HG03342 (cell line): ENCODE measurements around the gene APH1B.
"Not testable (repeated sequence)": the region's sequence is repeated elsewhere in the genome, so short reads cannot be mapped to it uniquely, and the experiment has no call there.

Experiments
- ATAC-seq: cut with Tn5 transposase; IDR thresholded peaks from one replicate; pipeline ENCODE4 v1.9.1; 2021; ENCODE audit warnings: mild to moderate bottlenecking, moderate library complexity; ENCODE audit not compliant: unreplicated experiment

Gene APH1B

DNA sequence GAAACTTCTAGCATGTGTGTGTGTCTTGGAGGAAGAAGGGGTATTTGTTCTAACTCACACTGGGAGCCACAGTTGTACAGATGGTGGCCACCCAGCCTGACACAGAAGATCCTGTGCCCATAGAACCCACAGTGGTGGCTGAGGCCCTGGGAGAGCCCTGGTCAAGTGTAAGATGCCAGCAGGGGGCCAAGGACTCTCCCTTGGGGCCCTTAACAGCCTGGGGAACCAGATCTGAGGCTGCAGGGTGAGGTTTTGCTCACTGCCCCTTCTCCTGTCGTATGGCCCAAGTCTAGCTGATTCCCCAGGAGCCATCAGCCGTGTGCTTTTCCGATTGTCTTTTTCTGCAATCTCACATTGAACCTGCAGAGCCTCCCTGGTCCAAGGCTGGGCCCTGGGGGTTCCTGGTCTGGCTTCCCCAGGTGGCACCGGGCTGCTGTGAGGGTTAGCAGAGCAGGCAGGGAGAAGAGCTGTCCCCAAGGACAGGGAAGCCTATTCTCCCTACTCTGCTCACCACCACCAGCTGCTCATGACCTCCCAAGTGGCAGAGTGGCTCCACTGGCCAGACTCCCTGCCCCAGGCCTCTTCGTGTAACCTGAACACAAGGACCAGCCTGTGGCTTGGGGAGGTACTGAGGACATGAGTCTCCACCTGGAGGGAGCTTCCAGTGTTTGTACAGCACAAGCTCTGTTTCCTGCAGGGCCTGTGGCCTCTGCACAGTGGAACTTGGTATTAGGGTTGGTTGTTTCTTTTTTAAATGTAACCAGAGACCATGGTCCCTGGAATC lies 52.4 kb downstream of the APH1B start:
- no peak for ATAC-seq

DNA sequence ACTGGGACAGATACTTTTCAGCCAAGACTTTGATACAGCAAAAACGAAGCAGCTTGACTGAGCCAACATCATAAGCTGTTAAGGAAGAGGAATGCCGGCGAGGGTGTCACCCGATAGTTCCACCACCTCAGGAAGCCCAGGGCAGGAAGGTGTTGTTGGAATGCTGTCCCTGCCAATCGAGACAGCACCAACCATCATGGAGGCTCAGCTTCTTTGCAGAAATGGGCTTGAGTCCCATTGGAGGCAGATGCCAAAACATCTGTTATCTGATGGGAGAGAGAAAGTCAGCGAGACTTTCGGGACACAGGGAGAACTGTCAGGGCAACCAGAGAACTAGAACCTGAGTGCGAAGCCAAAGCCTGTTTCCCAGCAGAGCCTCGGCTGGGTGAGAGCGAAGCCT lies 53.5 kb downstream of the APH1B start:
- ATAC-seq: no peak

DNA sequence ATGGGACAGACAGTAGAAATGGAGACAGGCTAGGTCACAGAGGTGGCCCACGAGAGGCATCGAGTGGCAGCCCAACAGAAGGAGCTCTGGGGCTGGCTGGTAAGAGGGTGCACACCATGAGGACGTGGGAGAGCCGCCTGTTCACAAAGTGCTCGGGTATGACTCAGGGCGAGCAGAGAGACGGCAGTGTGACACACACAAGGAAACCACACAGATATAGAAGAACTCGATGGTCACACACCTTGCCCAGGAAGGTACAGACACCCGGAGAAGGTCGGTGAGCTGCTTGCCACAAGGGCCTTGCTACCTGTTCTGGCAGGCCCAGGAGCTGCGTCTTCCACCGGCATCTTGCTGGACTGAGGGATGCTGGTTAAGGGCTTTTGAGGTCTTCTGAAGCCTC lies 54.1 kb downstream of the APH1B start:
- no peak for ATAC-seq

DNA sequence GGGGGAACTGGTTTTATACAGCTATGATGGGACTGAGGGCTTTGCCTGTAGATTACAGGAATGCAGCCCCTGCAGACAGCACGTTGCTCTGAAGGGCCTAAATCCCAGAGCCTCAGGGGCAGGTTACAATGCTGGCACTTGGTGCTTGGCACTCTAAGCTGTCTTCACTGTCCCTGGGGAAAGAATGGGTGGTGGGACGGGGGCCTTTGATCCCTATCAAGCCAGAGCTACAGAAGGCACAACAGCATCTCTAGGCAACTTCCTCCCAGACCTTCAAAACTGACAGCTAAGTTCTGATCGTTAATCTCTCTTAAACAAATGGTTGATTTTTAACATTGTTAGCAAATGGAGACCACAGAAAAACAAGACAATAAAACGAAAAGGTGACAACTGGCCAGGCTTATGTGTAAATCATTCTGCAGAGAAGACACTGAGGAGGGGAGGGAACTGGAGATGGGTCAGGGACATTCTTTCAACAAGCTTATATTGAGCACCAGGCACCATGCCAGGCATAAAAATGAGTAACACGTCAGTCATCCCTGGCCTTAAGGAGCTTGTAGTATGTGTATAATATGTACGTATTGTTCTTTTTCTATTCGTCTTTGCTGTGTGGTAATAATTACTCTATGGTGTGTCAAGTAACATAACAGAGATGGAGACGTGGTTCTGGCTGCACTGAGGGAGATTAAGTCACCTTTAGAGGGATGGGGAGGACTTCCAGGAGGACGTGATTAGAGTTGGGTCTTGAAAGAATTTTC lies 55.1 kb downstream of the APH1B start:
- ATAC-seq: no peak

DNA sequence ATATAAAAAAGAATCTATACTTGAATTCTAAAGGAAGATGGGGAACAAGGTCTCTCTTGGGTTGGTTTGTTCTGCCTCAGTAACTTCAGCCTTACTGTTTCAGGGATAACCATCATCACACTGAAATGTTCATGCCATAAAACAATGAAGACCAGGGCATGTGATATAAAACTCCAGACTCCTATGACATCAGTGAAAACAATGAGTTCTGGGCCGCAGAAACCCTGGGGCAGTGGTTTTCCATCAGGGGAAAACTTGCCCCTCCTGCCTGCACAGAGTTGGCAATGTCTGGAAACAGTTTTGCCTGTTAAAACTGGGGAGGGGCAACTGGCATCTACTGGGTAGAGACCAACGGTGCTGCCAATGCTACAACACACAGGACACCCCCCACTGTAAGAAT lies 57.4 kb downstream of the APH1B start:
- ATAC-seq: no peak

DNA sequence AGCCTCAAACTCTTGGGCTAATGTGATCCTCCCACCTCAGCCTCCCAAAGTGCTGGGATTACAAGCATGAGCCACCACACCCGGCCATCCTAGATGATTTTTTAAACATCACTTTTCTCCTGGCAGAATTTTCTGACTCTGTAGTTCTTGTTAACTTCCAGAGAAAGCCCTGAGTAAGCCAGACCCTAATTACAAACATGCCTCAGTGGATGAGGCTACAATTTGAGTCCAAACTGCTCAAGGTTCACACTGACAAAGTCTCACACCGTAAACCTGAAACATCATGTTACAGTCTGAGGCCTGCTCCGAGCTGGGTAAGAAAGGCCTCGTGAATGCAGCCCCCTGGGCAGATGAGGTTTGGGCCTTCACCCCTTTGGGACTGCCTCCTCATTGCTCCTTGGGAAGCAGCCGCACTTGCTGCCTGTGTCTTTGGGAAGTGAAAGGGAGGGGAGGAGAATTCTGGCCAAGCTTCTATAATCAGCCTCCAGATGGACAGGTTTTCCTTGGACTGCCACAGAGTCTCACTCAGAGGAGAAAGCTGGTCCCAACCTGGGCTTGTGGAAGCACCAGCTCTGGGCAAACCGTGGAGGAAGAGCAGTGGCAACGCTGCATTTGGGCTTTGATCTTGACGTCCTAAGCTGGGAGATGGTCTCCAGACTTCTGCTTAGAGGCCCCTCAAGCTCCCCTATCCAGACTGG lies 58.3 kb downstream of the APH1B start:
- no peak for ATAC-seq

DNA sequence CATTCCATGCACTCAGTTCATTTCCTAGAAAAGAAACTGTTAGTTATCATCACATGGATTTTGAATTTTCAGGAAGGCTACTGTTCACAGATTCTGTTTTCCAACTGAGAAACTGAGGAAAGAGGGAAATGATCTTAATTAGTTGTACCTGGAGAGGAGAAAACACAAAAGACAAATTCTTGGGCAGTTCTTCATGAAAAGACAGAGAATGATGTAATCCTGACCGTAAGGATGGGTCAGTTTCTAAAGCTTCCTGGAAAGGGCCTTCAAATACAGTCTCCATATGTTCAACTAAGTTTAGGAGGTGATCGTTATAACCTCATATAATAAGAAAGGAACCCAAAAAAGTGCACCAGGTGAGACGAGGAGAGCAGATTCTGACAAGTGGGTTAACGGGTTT lies 59.6 kb downstream of the APH1B start:
- no peak for ATAC-seq

DNA sequence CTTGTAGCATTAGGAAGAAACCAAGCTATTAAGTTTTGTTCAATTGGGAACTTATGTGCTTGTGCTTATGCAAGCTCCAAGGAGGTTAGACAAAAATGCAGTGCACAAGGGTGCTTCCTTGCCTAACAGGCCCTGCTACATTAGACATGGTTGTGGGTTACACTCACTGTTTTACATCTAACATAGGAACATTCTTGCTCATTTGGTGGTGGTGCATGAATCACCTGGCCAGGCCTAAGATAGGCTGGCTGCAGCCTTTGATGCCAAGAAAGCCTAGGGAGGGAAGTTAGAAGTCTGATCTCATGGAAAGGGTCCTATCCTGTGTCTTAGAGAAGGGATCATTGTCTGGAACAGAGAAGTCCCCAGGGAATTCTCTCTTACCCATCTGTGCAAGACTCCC lies 60.8 kb downstream of the APH1B start:
- no peak for ATAC-seq

DNA sequence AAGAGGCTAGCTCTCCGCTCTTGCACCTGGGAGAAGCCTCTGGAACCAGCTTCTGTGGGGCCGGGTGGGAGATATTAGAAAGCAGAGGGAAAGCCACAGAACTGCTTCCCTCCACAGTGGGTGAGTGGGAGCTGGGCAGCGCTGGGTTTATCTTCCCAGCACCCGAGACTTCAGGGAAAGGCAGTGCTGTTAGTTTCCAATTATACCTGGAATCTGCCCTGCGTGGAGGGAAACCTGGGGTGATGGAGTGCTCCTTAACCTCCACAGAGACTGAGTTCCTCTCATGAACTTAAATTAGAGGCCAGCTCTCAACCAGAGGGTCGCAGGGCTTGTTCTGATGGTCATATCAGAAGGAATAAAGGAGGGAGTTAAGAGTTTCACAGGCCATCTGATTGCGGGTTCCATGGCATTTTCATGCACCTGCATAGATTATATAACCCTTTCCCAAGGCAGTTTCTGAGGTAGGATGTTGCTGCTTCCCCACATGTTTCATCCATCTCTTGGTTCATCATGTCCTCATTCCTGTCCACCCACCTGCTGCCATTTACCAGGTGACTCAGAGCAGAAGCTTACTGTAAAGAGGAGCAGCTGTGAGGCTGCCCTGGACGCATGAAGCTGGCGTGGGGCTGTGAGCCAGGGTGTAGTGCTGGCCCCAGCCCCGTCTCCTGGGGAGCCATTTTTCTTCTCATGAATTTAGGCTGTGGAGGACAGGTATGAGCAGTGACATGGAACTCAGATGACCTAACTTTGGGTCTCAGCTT lies 61.8 kb downstream of the APH1B start:
- ATAC-seq: no peak

DNA sequence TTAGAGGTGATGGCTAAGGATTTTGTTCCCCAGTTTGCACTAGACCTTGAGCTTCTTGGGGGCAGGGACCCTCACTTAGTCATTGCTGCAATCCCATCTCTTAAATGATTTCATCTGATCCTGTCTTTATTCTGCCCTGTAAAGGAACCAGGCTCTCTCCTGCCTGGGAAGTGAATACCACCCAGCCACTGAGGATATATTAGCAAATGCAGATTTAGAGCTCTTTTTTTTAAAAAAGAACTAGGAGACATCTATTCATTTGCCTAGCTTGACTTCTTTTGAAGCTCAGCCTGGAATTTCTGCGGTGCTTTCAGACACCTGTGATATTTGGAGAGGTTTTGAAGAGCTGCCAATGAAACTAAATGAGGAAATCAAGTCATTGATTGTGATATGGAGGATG lies 62.4 kb downstream of the APH1B start:
- no peak for ATAC-seq

DNA sequence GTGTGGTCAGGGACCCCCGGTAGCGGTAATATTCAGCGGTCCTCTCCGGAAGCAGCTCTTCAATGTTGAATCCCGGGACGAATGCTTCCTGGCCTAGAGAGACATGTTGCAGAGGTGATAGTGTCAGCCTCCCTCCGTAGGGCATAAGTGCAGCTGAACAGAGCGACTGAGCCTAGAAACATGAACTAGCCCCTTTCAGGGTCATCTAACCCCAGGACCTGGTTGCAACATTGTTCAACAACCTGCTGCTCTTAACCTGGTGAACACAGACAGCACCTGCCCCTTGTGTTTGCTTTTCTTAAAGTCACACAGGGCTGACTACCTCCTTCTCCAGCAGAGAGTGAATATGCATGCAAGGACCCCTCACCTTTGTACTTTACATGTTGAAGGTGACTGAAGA lies 62.9 kb downstream of the APH1B start:
- no peak for ATAC-seq

DNA sequence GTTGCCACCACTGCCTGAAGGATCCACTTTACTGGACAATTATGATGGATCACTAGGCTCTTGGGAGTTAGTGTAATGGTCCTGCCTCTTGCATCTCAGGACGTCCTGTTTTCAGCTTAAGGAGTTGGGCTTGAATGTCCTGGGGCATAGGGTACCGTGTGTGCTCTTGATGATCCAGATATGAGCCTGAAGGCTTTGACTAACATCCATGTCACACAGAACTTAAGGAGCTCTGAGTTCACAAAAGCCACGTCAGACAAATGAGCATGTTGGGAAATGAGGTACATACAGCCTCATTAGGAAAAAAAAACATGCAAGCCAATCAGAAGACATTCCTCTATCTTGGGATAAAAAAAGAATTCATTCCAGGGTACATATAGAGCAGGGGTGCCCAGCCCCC lies 63.5 kb downstream of the APH1B start:
- ATAC-seq: no peak

DNA sequence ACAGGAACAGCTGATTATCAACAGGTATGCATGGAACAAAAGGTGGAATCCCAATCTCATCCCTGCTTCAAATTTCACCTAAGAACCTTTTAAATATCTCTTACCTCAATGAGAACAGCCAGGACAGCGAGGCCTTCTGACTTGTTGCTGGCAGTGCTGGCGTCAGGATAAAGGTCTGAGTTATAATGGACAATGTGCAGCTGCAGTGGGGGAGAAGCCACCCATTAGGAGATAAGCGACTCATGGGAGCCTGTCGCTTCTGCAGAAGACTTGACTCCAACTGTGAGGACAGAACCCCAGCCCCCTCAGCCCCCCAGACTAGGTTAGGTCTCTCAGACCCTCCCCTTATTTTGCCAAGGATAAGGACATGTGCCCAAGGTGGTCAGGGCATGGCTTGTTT lies 64.5 kb downstream of the APH1B start:
- no peak for ATAC-seq

DNA sequence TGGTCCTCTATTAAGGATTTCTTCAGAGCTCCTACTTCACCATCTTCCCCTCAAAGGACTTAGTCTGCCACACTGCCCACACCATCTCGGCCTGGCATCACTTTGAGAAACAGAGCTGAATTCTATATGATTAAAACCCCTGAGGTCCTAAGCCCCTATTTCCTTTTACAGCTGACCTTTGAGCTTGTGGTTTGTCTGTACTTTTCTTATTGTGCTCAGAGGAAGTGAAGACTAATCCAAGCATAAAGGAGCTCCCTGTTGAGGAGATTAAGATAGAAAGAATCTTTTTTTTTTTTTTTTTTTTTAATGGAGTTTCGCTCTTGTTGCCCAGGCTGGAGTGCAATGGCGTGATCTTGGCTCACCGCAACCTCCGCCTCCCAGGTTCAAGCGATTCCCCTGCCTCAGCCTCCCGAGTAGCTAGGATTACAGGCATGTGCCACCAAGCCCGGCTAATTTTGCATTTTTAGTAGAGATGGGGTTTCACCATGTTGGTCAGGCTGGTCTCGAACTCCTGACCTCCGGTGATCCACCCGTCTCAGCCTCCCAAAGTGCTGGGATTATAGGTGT lies 65.7 kb downstream of the APH1B start:
- ATAC-seq: not testable (repeated sequence)

DNA sequence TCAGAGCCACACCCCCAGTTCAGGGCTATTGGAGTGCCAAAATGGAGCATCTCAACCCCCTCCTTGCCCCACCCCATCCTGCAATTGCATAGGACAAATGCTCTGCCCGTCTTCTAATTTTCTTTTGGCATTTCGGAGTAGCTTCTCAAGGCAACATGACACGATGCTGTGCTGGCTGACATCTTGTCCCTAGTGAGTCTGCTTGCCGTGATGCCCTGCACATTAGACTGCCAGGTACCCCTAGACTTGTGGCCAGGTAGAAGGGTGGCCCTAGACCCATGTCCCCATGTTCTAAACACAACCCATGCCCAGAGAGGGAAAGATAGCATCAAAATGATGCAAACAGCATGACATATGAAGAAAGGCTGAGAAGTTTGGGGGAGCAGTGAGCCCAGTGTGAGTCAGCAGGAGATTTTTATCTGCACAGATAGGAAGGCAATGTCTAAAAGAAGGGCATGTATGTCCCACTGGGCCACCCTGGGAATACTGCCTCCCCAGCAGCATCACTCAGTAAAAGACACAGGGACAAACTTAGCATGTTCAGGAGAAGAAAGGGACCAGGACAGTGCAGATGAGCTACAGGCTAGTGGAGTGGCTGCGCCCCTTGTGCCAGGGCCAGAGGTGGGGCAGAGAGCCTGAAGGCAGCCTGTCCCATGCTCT lies 67.5 kb downstream of the APH1B start:
- no peak for ATAC-seq

DNA sequence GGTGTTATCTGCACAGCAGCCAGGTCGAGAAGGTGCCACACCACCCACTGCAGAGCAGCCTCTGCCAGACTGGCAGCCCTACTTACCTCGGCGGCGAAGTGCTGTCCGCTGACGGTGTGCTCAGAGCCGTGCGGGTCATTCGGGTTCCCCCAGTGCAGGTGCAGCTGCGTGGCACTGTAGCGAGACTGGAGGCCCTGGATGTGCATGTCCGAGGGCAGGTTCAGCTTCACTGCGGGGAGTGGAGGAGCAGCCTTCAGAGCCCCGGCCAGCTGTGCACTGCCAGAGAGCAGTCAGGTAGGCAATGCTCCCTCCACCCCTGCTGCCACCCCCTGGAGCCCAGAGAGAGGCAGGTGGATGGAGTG lies 68.0 kb downstream of the APH1B start:
- ATAC-seq: no peak

DNA sequence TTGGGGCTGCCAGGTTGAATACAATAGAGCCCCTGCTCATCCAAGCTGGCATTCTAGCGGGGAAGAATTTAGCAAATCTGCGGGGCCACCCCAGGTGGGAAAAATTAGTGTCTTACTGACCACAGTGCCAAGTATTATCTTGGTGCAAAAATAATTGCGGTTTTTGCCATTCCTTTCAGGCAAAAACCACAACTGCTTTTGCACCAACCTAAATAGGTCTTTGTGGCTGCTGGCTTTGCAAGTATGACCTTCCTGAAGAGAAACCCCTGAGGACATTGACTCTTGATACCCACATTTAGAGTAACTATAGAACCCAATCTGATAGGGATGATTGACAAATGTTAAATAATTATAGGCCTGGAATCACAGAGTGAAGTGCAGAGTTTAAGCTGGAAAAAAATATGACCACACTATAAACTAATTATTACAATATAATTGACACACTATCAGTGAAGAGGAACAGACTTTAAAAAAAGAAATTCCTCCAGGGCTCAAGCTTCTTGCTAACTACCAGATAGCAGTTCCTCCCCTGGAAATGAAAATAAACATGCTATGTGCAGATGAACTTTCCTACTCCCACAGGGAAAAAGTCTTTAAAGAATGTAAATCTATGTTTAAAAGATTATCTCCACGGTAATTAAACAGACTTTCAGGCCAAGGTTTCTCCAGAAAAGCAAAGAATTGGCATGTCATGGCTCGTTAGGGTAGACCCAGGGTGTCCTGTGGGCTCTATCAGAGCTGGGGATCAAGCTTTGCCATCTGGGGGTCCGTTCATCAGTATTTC lies 69.9 kb downstream of the APH1B start:
- no peak for ATAC-seq

DNA sequence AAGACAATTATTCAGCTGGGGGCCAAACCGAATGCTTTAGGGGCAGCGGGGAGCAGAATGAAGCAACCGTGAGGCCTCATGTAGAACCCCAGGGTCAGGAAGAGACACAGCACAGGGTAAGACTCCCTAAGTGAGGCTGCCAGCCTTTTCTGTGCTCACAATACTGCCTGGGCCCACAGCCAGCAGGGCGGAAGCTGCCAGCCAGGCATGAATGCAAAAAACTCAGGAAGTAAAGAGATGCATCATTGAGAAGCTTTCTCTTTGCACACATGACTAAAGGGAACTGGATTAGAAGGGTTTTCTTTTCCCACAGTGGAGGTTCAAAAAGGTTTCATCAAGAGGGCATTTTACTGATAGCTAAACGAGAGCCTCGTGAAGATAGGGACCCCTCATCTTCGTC lies 71.0 kb downstream of the APH1B start:
- ATAC-seq: no peak

DNA sequence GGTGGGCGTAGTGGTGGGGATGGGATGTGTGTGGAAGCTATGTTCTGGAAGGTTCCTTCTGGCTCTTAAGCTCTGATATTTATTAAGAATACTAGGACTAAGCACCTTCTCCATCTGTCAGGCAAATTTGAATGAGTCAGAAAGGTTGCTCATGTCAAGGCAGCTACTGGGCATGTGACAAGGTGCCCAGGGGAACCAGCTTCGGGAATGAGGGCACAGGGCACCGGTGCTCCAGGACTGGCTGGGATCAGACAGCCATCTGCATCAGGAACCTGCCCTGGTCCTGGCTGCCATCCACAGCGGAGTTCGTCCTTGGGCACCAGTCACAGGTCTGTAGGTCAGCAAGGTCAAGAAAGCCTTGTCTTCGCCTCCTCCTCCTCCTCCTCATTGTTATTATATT lies 71.8 kb downstream of the APH1B start:
- no peak for ATAC-seq

DNA sequence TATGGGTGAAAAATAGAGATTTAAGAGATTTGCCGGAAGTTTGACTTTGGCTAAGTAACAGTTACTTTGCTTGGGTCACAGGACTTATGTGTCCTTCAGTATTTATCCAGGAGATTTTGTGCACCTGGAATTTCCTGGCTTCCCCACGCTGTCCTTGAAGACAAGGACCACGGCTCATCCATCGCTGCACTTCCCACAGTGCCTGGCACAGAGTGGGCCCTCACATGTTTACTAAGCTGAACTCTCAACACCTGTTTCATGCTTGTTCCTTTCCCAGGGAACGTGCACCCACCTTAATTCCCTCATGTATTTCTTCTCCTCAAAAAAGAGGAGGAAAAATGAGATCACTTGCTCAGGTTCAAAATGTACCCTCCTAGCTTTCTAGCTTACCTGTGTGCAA lies 72.2 kb downstream of the APH1B start:
- ATAC-seq: no peak
